Common myeloid progenitor, CD34-positive (primary cell): ENCODE data around the gene TARBP2.

ENCODE experiments used
- CTCF ChIA-PET: fragments of 350-600 bp; sonication (Branson Sonifier 250); formaldehyde crosslinking; loops from one replicate; lab custom pipeline; 2021; ENCODE audit warnings: antibody characterized with exemption; lab: Charles Lee
- POLR2A ChIA-PET: fragments of 350-600 bp; sonication (Branson Sonifier 250); formaldehyde crosslinking; loops from one replicate; lab custom pipeline; 2021; ENCODE audit warnings: antibody characterized with exemption; lab: Charles Lee
- DNase-seq, 3 donors: peaks; one replicate each; pipeline versions ENCODE4 v3.0.0 to v3.0.0-alpha.2; 2013
- H3K27ac ChIP-seq, 2 experiments: 1 replicate in 1 of 2; 2 replicates in 1 of 2; pipeline ENCODE4 v1.7.0; 2013; ENCODE audit warnings: inconsistent platforms in 2 of 2, low read length in 2 of 2, mild to moderate bottlenecking in 2 of 2, low read depth in 1 of 2, moderate library complexity in 1 of 2; ENCODE audit not compliant: severe bottlenecking in 2 of 2, insufficient read depth in 1 of 2, poor library complexity in 1 of 2
- H3K27me3 ChIP-seq, 5 experiments: replicated peaks in 2 of 5; 1 replicate in 3 of 5; 2 replicates in 2 of 5; pipeline versions ENCODE4 v1.6.1 to v1.7.0; 2013; ENCODE audit warnings: low read length in 4 of 5, mild to moderate bottlenecking in 2 of 5, moderate library complexity in 2 of 5, inconsistent platforms in 1 of 5; ENCODE audit not compliant: insufficient read depth in 5 of 5, control insufficient read depth in 4 of 5
- H3K36me3 ChIP-seq, 4 experiments: 1 replicate in 2 of 4; 2 replicates in 2 of 4; pipeline versions ENCODE4 v1.6.1 to v1.7.0; 2013; ENCODE audit warnings: low read length in 3 of 4, control low read depth in 1 of 4, mild to moderate bottlenecking in 1 of 4; ENCODE audit not compliant: control insufficient read depth in 4 of 4, insufficient read depth in 4 of 4
- H3K4me1 ChIP-seq, 4 experiments: 1 replicate in 3 of 4; 2 replicates in 1 of 4; pipeline versions ENCODE4 v1.6.1 to v1.7.1; 2013; ENCODE audit warnings: low read length in 3 of 4, mild to moderate bottlenecking in 3 of 4, control low read depth in 1 of 4, inconsistent platforms in 1 of 4, moderate library complexity in 1 of 4; ENCODE audit not compliant: control insufficient read depth in 4 of 4, insufficient read depth in 4 of 4; ENCODE audit errors: control extremely low read depth in 1 of 4
- H3K4me3 ChIP-seq, 7 experiments: 1 replicate in 4 of 7; 2 replicates in 3 of 7; pipeline versions ENCODE4 v1.5.1 to v1.7.0; 2013; ENCODE audit warnings: mild to moderate bottlenecking in 7 of 7, low read length in 6 of 7, moderate library complexity in 6 of 7, inconsistent platforms in 2 of 7, low read depth in 2 of 7, control low read depth in 1 of 7; ENCODE audit not compliant: insufficient read depth in 4 of 7, control insufficient read depth in 1 of 7; ENCODE audit errors: extremely low read depth in 1 of 7
- H3K9me3 ChIP-seq, 5 experiments: 1 replicate in 4 of 5; 2 replicates in 1 of 5; pipeline versions ENCODE4 v1.6.1 to v1.7.1; 2013; ENCODE audit warnings: low read length in 4 of 5, mild to moderate bottlenecking in 2 of 5, inconsistent platforms in 1 of 5, low read depth in 1 of 5, moderate library complexity in 1 of 5; ENCODE audit not compliant: control insufficient read depth in 4 of 5, insufficient read depth in 2 of 5; ENCODE audit errors: control extremely low read depth in 1 of 5
- WGBS: methylation state at CpG from one replicate; pipeline ENCODE4 v1.1.5; 2013; ENCODE audit not compliant: insufficient coverage; 5-methylcytosine and 5-hydroxymethylcytosine counted together

Gene TARBP2

DNA sequence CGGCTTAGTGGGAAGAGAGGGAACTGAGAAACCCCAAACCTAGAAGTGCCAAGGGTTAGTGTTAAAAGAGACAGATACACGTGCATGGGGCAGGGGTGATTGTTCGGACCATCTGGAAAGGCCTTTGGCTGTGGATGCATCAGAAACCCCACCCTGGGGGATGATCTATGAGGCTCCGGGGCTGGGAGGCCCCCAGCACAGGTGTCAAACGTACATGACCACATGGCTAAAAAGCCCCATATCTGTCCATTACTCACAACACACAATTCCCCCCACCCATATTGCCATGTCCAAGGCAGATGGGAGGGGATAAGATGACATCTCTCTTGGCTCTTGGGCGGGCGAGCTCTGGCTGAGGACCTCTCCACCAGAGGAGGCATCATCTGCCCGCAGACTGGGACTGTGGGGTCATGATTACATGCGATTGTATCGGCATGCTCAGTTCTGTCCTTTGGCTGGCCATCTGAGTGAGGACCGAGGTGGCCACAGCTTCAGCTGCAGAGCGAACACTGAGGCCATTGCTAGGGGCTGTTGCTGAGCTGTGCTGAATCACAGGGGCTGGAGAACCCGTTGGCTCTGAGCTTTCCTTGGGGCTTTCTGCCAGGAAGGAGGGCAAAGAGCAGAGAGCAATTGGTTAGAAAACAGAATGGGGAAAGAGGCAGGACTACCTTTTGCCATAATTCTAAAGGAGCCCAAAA lies 15.8 kb downstream of the TARBP2 start:
- H3K36me3 ChIP-seq: peaks cover 8 to 78% (median 60%) of the 10 kb centered on the region in 4 experiments
- ChIA-PET POLR2A (no interaction called here), CTCF (interaction anchor here (0.9 to 5.6 kb wide), 3 partner anchors 8 to 14 kb away, joined by 4 to 35 read pairs (median 4); partner anchors contain the start of gene NPFF)
- H3K9me3 ChIP-seq: no peaks in the 10 kb centered on the region
- WGBS: 92% methylated on average over 10 of the region's 13 CpGs
- no peak for DNase-seq
- no peak overlapping the region for H3K4me3 ChIP-seq
- H3K4me1 ChIP-seq: peaks cover 0 to 21% (median 11%) of the 10 kb centered on the region in 4 experiments
- H3K27me3 ChIP-seq: no peaks in the 10 kb centered on the region
- no peak overlapping the region for H3K27ac ChIP-seq

DNA sequence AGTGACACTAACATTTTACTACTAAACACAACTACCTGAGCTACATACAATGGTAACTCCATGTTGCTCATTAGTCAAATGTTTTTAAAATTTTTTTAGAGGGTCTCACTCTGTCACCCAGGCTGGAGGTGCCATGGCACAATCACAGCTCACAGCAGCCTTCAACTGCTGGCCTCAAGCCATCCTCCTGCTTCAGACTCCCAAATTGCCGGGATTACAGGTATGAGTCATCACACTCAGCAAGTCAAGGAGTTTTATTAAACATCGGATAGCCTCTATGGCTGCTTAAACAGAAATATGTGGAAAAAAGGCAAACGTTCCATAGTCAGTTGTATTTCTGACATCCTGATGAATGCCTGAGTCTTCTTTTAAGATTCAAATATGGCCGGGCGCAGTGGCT lies 17.3 kb downstream of the TARBP2 start:
- no peak for DNase-seq
- POLR2A ChIA-PET: no interaction called here
- WGBS: 100% methylated on average over 4 of the region's 5 CpGs
- no peak overlapping the region for H3K4me3 ChIP-seq
- peaks cover 16 to 77% (median 61%) of the 10 kb centered on the region in 4 experiments for H3K36me3 ChIP-seq
- CTCF ChIA-PET: interaction anchor here (0.5 to 5.6 kb wide), 3 partner anchors 10 to 192 kb away, joined by 3 to 35 read pairs (median 3); partner anchors contain the start of gene NPFF
- H3K27me3 ChIP-seq: no peaks in the 10 kb centered on the region
- no peak overlapping the region for H3K27ac ChIP-seq
- H3K4me1 ChIP-seq: peaks cover 0 to 18% (median 10%) of the 10 kb centered on the region in 4 experiments
- H3K9me3 ChIP-seq: no peaks in the 10 kb centered on the region

DNA sequence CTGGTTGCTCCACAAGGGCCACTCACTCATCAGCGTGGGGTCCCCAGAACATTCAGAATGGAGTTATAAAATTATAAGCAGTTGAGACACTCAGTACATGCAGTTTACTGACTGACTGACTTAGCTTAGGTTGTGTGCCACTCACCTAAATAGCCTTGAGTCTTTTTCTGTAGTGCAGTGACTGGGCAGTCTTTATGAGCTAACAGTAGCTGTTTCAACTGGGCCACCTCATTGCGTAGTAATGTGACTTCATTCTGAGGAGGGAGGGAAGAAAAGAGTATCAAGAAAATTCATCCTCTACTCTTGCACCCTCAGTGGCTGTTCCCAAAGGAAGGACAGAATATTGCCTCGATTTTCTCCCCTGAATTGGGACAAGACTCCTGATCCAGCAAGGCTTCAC lies 22.0 kb downstream of the TARBP2 start:
- no peak for DNase-seq
- Histone ChIP-seq H3K27ac (no peak overlapping the region), H3K4me3 (no peak overlapping the region), H3K27me3 (no peaks in the 10 kb centered on the region), H3K36me3 (peaks cover 20 to 75% (median 42%) of the 10 kb centered on the region in 4 experiments), H3K4me1 (no peaks in the 10 kb centered on the region), H3K9me3 (no peaks in the 10 kb centered on the region)
- POLR2A ChIA-PET: no interaction called here
- WGBS: no CpG with 5 or more reads among the region's 3 CpGs
- CTCF ChIA-PET: interaction anchor here (0.6 to 1.5 kb wide), 5 partner anchors 11 to 46 kb away, joined by 3 to 5 read pairs (median 3); no protein-coding TSS in a partner anchor

DNA sequence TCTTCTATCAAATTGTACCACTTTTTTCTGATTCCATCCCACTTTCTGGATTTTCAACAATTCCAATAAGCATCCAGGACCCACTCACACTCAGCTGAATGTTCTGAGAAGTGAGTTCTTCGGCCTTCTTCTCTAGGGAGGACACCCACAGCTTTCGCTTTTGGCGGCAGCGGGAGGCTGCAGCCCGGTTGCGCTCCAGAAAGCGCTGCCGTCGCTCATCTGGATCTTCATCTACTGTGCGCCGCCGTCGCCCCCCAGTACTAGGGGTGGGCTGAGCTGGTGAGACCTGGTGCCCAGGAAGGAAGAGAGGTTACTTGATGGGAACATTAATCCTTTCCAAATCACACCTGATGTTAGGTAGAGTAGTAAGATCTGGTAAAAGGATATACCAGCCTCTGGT lies 23.4 kb downstream of the TARBP2 start:
- no peak for DNase-seq
- Histone ChIP-seq H3K9me3 (no peaks in the 10 kb centered on the region), H3K4me1 (no peaks in the 10 kb centered on the region), H3K27me3 (no peaks in the 10 kb centered on the region), H3K36me3 (peaks cover 17 to 68% (median 35%) of the 10 kb centered on the region in 4 experiments), H3K27ac (no peak overlapping the region), H3K4me3 (no peak overlapping the region)
- CTCF ChIA-PET: no interaction called here
- POLR2A ChIA-PET: no interaction called here
- WGBS: 100% methylated on average over 9 of the region's 13 CpGs

DNA sequence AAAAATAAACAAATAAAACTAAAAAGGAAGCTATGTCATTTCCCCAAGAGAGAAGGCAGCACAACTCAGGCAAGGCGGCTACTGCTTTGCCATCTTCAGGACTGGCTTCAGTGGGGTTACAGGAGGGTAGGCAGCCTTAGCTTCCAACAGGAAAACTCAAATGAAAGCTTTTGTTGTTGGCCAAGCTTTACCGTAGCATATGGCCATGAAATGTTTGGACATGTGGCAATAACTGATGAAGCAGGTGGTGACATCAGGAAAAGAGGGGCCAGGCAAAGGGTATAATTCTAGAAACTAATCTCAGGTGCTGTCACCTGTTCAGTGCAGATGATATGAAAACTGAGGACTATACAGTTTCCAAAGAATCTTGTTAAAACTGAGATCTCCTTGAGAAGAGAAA lies 29.0 kb downstream of the TARBP2 start:
- CTCF ChIA-PET: interaction anchor here (0.9 to 1.3 kb wide), 3 partner anchors 9 to 87 kb away, joined by 3 to 4 read pairs (median 3); no protein-coding TSS in a partner anchor
- POLR2A ChIA-PET: no interaction called here
- WGBS: 100% methylated on average over 2 of the region's 2 CpGs
- Histone ChIP-seq H3K4me3 (no peak overlapping the region), H3K36me3 (peaks cover 24 to 70% (median 39%) of the 10 kb centered on the region in 4 experiments), H3K9me3 (no peaks in the 10 kb centered on the region), H3K27me3 (no peaks in the 10 kb centered on the region), H3K4me1 (no peaks in the 10 kb centered on the region), H3K27ac (no peak overlapping the region)
- no peak for DNase-seq

DNA sequence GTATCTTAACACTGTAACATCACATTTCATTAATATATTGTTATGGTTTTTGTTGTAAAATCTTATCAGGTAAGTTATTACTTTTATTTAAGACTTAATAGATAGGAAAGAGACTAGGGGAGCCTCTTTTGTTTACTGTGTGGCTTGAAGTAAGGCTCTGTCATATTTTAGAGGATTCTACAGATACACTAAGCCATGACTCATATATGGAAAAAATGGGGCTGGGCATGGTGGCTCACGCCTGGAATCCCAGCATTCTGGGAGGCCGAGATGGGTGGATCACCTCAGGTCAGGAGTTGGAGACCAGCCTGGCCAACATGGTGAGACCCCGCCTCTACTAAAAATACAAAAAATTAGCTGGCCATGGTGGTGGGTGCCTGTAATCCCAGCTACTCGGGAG lies 29.8 kb downstream of the TARBP2 start:
- Histone ChIP-seq H3K36me3 (peaks cover 26 to 73% (median 43%) of the 10 kb centered on the region in 4 experiments), H3K27ac (no peak overlapping the region), H3K9me3 (no peaks in the 10 kb centered on the region), H3K4me1 (no peaks in the 10 kb centered on the region), H3K27me3 (no peaks in the 10 kb centered on the region), H3K4me3 (no peak overlapping the region)
- no peak for DNase-seq
- POLR2A ChIA-PET: no interaction called here
- WGBS: no CpG with 5 or more reads among the region's 4 CpGs
- CTCF ChIA-PET: interaction anchor here (0.7 to 3.6 kb wide), 4 partner anchors 9 to 411 kb away, joined by 3 to 24 read pairs (median 3); no protein-coding TSS in a partner anchor

DNA sequence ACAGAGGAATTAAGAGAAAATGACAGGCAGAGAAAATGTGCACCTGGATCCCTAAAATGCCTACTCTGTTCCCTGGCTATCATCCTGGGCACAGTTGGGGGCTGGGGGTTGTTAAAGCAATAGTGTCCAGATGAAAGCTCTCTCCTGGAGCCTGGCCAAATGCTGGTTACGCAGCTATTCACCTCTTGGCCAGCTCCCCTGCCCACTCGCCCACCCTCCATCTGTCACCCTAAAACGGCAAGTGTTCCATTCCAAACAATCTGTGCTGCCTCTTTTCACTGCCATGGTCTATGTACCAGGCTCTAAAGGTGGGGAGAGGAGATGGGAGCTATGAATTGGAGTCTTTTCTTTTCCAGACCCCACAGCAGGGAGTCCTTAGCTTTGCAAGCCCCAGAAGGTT lies 30.9 kb downstream of the TARBP2 start:
- DNase-seq: no peak
- CTCF ChIA-PET: interaction anchor here (0.8 to 3.6 kb wide), 6 partner anchors 10 to 144 kb away, joined by 3 to 24 read pairs (median 3); partner anchors contain the start of gene ATP5MC2
- H3K36me3 ChIP-seq: peaks cover 26 to 76% (median 45%) of the 10 kb centered on the region in 4 experiments
- no peaks in the 10 kb centered on the region for H3K9me3 ChIP-seq
- WGBS: 87% methylated on average over 3 of the region's 3 CpGs
- no peaks in the 10 kb centered on the region for H3K27me3 ChIP-seq
- H3K4me3 ChIP-seq: no peak overlapping the region
- H3K4me1 ChIP-seq: no peaks in the 10 kb centered on the region
- H3K27ac ChIP-seq: no peak overlapping the region
- POLR2A ChIA-PET: interaction anchor here (0.6 kb wide), 1 partner anchor 33 kb away, joined by 3 read pairs; no protein-coding TSS in a partner anchor
